HG02642 (cell line): ENCODE data around the gene LITAFD.

Experiments used
- ATAC-seq: cut with Tn5 transposase; IDR thresholded peaks from one replicate; pipeline ENCODE4 v1.9.1; 2021; ENCODE audit warnings: mild to moderate bottlenecking; ENCODE audit not compliant: unreplicated experiment, poor library complexity

The LITAFD gene

DNA sequence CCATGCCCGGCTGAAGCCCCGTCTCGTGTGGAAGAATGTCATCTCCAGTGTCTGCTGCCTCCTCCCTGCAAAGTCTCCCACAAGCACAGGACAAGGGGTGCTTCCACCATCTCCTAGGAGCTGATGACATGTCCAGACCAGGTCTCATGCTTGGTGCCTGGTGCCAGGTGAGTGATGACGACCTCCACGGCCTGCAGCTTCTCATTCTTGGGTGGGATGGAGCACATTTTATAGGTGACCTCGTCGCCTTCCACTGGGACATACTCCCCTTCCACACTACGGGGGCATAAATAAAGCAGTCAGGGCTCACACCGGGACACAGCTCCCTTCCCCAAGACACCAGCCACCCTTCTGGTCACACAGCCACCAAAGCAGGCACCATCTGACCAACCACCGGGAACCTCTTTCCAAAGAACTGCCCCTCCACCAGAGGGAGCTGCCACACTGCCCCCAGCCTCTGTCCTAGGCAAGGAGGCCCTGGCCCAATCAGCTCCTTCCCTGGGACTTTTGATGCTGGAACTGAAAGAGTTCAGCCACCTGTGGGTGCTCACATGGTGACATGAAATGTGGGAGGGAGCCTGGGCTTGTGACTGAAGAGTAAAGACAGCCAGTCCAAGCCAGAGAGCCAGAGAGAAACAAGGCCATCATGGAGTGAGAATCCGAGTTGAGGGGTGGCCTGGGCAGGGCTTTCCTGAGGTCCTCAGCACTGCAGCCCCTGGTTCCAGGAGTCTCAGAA is 26.9 kb upstream of the LITAFD start:
- no peak for ATAC-seq

DNA sequence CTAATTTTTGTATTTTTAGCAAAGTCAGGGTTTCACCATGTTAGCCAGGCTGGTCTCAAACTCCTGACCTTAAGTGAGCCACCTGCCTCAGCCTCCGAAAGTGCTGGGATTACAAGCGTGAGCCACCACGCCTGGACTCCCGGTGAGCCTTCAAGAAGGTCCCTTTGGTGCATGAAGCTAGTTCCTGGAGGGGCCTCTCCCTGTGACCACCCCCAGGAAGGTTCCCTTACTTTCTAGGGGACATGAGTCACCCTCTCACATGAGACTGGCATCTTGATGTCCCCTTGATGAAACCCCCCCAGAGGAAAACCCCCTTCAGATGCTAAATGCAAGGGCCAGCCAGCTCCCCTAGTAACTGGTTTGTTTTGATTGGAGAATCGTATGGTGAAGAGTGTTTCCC is 26.2 kb upstream of the LITAFD start:
- ATAC-seq, result no peak

DNA sequence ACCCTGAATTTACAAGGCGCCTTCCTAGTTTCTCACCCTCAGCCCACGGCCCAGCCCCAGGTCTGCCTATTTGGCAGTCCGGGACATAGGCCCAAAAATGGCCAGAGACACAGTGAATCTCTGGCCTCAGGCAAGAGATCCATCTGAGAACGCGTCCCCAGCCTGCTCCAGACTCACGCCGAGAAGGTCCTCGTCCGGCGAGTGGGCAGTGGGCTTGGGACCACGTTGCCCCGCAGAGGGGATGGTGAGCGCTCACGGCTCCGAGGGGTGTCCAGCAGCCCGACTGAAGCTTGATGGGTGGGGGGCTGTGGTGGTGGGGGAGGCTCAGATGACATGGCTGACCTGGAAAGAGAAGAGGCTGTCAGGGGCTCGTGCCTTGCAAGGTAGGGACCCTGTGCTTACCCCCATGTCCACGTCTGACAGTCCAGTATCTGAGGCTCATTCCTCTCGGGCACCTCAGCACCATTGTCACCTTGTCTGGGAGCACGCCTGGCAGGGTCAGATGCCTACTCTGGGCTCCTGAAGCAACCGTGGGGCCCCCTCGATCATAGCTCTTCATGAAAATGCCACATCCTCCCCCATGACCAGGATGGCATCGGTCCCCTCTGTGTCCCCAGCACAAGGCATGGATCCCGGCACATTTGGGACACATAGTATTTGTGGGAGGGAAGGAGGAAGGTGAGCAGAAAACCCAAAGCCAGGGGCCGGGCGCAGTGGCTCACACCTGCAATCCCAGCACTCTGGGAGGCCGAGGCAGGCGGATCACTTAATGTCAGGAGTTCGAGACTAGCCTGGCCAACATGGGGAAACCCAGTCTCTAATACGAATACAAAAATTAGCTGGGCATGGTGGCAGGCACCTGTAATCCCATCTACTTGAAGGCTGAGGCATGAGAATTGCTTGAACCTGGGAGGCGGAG is 22.9 kb upstream of the LITAFD start:
- ATAC-seq, result no peak

DNA sequence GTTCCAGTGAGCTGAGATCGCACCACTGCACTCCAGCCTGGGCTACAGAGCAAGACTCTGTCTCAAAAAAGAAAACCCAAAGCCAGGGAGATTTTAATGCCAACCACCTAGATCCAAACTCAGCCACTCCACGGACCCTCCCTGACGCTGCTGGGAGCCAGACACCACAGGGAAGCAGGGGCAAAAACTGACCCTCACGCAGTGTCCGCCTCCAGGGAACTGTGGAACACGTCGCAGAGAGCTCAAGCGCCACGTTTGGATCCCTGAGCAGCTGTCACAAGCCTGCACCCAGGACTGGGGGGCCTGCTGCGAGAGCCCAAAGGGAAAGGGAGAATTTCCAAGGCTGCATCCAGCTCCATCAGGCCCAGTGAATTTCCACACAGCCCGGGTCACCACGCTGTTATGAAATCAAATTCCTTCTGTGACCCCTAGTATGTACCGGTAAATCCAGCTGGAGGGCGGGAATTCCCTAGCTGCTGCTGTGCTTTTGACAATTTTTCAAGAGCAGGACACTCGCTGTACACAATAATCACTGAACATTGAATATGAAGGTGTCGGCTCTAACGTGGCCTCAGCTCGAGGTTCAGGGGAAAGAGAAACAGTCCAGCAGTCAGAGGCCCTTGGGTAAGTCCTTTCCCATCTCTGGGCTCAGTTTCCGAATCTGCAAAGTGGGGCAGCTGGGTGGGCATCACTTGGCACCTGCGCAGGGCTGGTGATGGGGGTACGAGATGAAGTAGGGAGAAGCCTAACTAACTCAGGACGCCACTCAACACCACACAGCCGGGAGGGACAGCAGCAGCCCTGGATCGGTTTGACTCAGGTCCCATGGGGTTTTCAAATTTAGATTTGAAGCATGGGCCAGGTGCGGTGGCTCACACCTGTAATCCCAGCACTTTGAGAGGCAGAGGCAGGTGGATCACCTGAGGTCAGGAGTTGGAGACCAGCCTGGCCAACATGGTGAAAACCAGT is 22.0 kb upstream of the LITAFD start:
- ATAC-seq, result no peak

DNA sequence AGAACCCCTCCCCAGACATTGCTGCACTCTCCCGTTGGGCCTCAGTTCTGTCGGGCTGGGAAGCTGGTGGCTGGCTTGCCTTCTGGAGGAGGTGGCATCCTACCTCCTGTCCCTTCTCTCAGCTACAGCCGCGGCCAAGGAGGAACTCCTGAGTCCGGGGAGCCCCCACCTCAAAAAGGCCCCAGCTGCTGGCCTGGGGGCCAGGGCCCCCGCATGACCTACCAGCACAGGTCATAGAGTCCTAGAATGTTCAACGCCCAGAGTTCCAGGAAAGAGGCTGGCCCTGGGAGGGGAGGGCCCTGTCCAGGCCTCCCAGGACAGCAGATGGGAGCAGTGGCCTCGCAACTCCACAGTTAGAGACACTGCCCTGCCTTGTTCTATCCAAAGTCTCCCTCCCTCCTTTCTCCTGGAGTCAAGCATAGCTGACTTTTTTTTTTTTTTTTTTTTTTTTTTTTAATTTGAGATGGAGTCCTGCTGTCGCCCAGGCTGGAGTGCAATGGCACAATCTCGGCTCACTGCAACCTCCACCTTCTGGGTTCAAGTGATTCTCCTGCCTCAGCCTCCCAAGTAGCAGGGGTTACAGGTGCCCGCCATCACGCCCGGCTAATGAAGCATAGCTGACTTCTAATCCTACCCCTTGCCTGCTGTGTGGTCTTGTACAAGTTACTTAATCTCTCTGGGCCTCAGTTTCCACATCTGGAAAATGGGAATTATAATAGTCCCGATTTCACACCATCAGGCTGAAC is 20.4 kb upstream of the LITAFD start:
- no peak for ATAC-seq

DNA sequence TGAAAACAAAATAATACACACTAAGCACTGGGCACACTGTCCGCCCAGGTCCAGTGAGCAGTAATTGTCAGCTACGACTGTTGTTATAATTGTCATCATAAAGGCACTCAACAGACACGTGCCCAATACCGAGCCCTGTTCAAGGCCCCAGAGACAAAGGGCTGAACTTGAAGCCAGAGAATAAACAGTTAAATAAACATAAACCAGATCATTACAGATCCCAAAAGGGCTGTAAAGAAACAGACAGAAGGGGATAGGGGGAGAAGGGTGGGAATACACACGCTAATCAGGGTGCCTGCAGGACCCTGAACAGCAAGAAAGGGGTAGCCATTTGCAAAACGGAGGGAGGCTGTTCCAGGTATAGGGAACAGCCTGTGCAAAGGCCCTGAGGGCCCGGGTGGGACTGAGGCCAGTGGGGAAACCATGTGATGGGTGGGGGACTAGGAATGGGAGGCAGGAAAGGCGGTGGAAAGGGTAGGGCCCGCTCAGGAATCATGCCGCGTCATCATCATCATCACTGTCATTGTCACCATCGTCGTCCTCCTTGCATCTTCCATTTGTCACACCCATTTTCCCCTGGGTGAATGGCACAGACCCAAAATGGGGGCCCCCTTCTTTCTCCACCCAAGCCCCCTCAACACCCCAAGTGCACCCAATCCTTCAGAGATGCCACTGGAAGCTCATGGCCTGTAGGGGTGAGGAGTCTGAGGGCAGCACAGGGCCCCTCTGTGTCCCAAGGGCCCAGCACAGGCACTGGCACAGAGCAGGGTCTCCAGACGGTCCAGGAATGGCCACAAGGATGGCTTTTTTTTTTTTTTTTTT is 19.6 kb upstream of the LITAFD start:
- no peak for ATAC-seq

DNA sequence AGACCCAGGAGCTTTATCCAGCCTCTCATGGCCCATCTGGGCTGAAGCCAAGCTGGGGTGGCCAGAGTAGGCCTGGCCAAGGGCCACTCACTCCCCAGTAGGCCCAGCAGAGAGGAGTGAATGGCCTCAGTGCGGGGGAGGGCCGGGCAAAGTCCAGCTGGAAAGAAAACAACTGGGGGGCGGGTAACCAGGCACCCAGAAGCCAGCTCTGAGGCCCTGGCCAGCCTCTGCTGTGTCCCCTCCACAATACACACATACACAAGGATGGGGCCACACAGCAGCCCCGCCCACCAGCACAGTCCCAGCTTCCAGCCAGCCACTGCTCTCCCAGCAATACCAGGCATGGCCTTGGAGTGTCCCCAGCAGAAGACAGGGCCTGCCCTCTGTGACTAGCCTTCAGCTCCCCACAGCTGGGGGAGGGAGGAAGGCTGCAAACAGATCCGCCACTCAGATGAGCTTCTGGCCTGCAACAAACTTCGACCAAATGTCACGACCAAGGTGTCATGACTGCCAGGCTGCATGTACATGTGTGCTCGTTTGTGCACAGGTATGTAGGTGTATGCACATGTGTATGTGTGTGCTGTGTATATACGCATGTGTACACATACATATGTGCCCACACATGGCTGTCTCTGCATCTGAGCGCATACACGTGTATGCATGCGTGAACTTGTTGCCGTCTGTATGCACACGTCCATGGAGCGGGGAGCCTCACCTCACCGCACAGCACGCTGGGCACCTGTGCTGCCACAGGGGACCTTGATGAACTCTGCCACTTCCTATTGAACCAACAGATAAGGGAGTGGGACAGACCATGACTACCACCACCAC is 18.3 kb upstream of the LITAFD start:
- no peak for ATAC-seq

DNA sequence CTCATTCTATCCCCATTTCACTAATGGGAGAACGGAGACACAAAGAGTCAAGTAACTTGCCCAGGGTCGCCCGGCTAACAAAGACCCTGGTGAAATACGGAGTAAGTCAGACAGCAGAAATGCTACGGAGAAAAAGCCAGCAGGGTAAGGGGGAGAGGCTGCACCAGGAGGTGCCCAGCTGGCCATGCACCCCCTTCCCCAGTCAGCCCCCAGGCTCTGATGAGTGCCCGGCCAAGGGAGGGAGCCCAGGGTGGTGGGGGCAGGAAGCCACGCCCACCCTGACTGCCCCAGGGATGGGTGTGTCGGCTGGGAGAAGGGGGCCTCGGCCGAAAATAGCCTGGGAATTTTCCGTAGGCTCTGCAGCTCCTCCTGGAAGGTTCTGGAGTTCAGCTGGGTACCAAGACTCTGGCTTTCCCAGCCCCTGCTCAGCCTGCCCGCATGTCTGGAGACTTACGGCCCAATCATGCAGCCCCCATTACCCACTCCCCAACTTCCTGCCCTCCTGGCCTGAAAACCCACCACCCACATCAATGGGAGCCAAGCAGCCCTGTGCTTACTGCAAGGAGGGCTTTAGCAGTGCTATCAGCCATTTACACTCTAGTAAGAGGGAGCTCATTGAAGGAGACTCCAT is 17.6 kb upstream of the LITAFD start:
- ATAC-seq, result no peak

DNA sequence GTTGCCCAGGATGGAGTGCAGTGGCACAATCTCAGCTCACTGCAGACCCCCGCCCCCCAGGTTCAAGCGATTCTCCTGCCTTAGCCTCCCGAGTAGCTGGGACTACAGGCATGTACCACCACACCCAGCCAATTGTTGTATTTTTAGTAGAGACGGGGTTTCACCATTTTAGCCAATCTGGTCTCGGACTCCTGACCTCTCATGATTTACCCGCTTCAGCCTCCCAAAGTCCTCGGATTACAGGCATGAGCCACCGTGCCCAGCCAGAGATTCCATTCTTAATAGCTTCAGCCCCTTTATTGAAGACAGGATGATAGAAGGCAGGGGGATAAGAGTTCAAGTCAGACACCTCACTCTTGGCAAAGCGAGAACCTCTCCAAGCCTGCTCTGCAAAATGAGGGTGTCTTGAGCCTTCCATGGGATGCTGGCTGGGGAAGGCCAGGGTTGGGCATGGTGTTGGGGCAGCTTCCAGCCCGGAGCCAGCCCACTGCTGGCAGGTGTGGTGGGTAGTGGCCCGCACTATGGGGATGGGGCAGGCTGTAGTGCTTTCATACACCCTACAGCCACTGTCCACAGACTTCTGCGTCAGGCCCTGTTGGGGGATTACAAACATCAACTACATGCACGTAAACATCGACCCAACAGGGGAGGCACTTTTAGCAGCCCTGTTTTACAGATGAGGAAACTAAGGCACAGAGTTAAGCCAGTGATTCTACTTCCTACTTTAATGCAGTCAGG is 16.8 kb upstream of the LITAFD start:
- ATAC-seq, result no peak

DNA sequence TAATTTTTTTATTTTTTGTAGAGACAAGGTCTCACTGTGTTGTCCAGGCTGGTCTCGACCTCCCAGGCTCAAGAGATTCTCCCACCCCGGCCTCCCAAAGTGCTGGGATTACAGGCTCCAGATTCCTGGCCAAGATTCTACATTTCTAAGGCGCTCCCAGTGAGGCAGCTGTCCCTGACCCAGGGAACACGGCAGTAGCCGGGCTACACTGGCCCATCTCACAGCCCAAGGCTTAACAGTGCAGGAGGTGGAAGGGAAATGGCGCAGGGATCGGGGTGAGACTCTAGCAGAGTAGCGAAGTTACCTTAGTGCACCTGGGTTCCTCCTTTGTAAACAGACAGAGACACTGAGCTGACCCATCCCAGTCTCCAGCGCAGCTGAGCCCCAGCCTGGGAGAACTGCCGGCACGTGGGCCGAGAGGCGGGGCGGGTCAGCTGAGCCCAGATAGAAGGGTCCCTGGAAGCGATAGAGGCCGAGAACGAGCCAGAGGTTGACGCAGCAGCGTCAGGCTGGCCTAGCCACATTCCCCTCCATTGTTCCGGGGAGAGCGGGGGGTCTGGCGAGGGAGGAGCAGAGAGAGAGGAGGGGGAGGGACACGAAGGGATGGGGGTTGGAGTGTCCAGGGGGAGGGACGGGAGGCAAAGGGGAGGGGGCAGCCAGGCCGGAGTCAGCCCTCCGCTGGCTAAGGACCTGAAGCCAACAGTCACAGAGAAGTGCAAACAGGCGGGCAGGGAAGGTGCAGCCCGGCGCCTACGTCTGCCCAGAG is 15.8 kb upstream of the LITAFD start:
- no peak for ATAC-seq

DNA sequence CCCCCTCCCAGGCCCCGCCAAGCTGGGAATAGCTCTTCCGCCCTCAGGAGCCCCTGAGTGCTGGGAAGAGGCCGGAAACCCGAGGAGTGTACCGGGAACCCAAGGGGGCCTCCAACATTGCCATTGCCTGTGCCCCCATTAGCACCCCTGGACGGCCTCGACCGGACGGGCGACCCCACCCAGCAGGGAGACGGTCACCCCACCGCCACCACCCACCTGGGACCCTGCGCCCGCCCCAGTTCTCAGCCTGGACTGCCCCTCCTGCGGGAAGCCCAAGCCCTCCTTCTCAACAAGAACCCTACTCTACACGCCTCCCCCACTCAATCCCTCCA is 15.3 kb upstream of the LITAFD start:
- no peak for ATAC-seq

DNA sequence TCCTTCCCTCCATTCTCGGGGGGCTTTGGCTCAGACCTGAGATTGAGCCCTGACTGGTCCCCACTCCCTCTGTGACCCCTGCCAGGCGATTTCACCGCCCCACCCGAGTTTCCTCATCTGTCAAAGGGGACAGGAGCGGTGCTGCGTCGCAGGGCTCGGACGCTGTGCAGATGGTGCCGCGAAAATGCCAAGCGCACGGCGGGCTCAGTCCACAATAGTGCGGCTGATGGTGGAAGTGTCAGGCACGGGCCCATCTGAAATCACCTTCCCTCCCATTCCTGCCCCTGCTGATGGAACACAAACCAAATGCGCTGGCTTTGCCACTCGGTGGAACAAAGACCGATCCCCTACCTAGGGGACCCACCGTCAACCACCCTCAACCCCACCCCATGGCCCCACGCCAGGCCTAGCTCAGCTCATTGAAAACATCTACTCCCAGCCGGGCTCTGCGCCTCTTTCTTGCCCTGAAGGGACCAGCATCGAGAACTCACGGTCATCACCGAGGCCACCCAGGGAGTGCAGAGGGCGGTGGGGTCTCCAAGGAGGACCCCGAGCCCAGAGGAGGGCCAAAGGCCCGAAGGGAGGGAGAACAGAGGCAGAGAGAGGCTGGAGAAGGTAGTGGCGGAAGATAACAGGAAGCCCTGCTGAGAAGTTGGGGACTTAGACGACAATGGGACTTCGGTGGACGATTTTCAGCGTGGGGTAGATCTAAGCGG is 14.8 kb upstream of the LITAFD start:
- no peak for ATAC-seq

DNA sequence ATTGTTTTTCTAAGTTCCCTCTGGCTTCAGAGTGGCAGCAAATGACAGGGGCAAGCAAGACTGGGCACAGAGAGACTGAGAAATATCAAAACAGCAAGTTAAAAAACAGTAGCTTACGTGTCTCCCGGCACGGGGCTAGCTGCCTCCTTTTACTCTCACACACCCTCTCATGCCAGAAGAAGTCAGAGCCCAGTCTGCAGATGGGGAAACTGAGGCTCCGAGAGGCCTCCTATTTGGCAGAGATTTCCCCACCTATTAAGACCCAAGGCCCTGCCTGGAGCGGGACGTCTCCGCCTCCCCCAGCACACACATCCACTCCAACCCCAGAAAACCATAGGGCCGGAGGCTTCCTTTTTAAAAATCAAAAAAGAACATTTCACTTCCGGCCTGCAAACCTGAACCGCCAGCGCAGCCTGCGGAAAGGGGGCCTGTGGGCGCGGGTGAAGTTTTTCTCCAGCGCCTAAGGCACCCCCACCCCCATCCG is 14.2 kb upstream of the LITAFD start:
- no peak for ATAC-seq

DNA sequence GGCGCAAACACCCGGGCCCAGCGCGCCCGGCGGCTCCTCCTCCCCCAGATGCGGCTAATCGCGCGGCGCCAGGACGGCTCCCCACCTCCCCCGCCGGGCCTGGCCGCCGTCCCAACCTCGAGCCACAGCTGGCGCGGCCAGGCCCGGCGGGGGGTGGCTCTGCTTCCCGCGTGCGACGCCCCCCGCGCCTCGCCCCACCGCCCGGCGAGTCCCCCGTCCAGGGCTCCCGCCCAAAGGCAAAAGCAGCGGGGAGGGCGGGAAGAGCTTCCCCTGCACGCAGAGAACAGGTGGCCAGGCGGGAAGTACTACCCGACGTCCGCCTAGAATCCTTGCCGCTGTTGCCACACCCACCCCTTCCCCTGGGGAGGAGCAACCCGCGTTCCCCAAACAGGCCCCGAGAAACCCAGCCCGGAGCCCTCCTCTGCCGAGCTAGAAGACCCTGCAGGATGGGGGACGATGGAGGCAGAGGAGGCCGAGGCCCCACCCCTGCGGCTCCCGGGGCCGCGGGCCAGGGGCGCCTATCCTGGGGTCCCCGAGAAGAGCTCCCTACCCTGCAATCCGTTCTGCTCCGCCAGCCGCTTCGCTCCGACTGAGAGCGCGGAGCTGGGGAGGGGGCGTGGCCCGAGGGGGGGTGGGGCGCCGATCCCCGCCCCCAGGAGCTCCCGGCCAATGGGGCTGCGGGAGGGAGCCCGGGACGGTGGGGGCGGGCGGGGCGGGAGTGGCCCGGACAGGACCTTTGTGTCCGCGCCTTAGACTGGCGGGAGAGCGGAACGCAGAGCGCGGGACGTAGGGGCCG is 13.5 kb upstream of the LITAFD start, which contains the start of gene CARHSP1:
Gene CARHSP1 (minus strand): TSS at position 591 of the 796 bp plus-strand sequence. CDS start 9,678 bp downstream, outside the sequence.
- peak; percentile 68 for ATAC-seq
